ENCODE results near the gene FBN3.

The FBN3 gene

DNA sequence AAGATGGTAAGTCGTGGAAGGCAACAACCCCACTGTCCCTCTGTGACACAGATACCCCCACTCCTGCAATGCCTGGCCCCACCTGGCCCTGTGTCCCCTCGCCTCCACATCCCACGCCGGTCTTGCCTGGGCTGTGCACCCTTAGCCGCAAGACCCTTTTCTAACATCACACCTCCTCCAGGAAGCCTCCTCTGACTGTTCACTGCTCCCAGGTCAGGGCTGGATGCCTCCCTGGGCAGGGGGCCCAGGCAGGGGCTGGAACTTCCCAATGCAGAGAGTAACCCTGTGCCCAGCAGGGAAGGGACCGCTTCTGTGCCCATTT is 1.3 kb downstream of the FBN3 start:
- no peak for DNase-seq

GRCh38 chr19:8147582-8147978 is 1.8 kb downstream of the FBN3 start:
- DNase-seq: no peak

- DNase-seq: no peak
These were observed 2.4 kb downstream of the FBN3 start for GRCh38 chr19:8146877-8147581.

- DNase-seq: no peak
These were observed 5.0 kb downstream of the FBN3 start for GRCh38 chr19:8144273-8144995.

DNA sequence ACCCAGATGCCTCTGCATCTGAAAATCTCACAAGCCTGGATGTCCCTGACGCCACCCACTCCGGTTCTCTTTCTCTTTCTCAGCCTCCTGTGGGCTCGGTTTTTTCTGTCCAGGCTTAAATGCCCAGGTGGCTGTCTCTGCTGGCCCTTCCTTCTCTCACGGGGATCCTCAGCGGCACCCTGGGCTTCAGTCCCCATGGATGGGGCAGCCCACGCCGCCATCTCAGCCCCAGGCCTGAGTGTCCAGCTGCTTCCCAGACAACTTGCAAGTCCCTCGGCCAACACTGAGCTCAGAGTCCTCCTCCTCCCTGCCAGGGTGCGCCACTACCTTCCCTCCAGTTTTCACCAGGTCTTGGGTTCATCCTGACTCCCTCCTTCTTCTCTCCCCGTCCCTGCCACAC is 6.4 kb downstream of the FBN3 start:
- no peak for DNase-seq

DNA sequence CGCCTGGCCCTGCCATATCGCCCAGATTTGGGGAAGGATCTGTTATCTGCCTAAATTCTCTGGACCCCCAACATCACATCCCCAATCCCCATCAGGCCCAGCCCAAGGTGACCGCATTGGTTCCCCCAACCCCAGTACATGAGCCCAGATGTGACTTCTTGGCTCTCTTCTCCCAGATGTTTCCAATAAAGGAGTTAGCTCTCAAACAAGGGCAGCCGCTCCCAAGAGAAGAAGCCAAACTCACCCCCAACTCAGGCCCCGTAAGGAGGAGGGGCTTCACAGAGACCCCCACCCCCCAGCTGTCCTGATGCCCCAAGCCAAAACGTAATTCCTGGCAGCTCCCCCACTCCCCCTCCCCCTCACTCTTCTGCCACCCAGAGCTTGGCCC is 6.9 kb downstream of the FBN3 start:
- no peak for DNase-seq

- DNase-seq: no peak
These were observed 7.5 kb downstream of the FBN3 start for GRCh38 chr19:8141726-8142512.

- no peak for DNase-seq
These were observed 11.2 kb downstream of the FBN3 start for GRCh38 chr19:8138201-8138600.

- DNase-seq: no peak
These were observed 12.0 kb downstream of the FBN3 start for GRCh38 chr19:8137425-8137824.

GRCh38 chr19:8135946-8136618 is 13.3 kb downstream of the FBN3 start:
- DNase-seq: no peak

DNA sequence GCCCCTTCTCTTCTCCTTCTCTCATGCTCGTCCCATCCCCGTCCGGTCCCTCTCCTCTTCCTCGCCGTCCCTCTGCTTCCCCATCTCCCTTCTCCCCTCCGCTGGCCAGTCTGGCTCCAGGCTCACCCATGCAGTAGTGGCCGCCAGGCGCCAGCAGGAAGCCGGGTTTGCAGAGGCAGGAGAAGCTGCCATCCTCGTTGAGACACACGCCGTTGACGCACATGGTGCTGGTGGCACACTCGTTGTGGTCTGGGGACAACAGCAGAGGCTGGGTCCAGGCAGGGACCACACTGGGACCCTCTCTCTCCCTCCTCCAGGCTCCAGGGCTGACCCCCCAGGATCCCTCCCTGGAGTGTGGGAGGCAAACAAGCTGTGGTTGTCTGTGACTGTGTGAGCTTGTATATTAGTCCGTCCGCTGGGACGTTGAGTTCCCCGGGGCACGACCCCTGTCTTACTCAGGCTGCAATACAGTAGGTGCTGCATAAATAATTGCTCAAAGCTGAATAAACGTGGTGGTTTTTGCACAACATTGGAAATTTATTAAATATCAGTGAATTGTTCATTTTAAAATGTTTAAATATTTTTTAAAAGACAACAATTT is 16.4 kb downstream of the FBN3 start:
- no peak for DNase-seq

DNA sequence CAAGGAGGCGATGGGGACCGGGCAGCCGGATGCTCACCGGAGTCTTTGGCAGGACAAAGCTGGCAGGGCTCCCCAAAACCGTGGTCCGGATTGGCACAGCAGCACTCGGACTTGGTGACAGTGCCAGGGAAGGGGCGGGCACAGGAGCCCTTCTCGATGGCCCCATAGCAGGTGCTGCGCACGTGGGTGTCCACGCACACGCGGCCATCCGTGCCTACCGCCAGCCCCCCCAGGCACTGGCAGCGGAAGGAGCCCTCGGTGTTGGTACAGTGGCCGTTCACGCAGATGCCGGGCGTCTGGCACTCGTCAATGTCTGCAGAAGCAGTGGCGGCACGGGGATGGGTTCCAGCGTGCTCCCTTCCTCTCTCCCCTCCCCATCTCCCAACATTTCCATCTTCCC is 17.9 kb downstream of the FBN3 start:
- DNase-seq: no peak

GRCh38 chr19:8129061-8129618 is 20.3 kb downstream of the FBN3 start:
- no peak for DNase-seq

DNA sequence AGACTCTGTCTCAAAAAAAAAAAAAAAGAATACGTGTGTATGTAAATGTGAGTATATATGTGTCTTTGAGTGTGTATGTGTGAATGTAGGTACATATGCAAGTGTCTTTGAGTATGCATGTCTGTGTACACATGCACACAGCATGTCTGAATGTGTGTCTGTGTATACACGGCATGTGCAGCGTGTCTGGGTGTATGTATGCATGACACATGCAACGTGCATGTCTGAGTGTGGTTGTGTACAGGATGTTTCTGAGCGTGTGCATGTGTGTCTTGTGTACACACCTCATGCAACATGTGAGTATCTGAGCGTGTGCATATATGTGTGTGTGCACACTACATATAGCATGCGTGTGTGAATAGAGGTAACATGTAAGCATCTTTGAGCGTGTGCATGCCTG is 20.8 kb downstream of the FBN3 start:
- DNase-seq: no peak

GRCh38 chr19:8127311-8127710 is 22.1 kb downstream of the FBN3 start:
- no peak for DNase-seq

DNA sequence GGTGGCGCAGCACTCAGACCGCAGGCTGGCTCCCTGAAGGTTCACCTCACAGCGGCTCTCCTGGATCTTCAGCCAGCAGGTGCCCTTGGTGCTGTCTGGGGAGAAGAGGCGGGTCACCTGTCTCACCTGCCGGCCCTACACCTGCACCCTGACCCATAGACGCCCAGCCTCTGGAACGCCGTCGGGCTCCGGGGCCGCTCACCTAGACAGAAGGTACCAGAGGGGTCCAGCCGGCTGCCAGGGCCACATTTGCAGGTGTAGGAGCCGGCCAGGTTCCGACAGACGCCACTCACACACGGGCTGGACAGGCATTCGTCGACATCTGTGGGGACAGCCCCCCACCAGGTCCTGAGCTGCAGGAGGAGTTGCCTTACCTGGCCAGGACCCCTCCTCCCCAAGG is 22.9 kb downstream of the FBN3 start:
- no peak for DNase-seq

- DNase-seq: no peak
These were observed 23.4 kb downstream of the FBN3 start for GRCh38 chr19:8126008-8126407.

DNA sequence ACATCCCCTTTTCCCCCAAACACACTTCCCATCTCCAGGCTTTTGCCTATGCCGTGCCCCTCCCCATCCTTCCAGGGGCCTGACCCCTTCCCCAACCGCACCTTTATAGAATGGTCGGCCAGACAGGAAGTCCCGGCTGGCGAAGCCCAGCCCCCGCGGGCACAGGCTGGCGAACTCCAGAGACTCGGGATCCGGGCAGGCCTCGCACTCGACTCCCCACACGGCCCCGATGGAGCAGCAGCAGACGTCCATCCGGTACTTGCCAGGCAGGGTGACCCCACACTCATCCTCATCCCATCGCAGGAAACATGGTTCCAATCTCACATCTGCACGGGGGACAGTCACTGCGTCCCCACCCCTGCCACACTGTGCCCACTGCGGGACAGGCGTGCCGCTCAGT is 25.7 kb downstream of the FBN3 start:
- no peak for DNase-seq

DNA sequence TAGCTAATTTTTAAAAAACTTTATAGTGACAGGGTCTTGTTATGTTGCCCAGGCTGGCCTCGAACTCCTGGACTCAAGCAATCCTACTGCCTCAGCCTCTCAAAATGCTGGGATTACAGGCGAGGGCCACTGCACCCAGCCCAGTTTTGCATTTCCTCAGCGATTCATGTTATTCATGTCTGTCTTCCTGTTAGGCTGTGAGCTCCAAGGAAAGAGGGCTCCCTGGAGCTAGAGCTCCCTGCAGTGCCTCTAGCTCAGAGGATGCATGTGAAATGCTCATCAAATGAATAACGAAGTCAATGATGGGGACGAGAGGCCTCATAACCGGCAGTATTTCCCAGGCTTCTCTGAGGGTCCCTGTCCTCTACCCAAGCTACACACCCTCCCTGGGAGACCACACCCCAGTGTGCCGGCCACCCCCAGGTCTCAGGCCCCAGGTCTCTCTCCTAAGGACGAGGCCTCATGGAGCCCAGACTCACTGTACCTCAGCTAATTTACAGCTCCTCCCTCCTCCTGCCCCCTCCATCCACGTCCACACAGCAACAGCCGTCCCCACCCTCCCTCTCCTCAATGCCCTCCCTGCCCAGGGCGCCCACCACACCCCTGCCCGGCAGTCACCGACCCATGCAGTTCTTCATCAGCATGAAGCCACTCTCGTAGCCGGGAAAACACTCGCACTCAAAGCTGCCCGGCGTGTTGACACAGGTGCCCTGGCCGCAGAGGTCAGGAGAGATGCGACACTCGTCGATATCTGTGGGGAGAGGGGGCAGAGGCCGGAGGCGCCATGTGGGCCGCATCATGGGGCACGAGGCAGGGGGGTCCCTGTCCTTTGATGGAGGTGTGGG is 28.5 kb downstream of the FBN3 start:
- no peak for DNase-seq

DNA sequence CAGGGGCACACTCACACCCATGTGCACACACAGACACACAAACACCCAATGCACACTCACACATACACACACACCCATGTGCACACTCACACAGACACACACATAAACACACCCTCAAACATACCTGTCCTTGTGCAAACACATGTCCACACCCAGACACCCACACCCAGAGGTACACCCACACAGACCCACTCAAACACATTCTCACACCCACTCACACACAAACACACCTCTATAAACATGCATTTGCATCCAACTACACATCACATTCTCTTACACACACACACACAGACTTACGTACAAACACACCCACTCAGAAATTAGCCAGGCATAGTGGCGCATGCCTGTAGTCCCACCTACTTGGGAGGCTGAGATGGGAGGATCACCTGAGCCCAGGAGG is 31.4 kb downstream of the FBN3 start:
- DNase-seq: no peak

DNA sequence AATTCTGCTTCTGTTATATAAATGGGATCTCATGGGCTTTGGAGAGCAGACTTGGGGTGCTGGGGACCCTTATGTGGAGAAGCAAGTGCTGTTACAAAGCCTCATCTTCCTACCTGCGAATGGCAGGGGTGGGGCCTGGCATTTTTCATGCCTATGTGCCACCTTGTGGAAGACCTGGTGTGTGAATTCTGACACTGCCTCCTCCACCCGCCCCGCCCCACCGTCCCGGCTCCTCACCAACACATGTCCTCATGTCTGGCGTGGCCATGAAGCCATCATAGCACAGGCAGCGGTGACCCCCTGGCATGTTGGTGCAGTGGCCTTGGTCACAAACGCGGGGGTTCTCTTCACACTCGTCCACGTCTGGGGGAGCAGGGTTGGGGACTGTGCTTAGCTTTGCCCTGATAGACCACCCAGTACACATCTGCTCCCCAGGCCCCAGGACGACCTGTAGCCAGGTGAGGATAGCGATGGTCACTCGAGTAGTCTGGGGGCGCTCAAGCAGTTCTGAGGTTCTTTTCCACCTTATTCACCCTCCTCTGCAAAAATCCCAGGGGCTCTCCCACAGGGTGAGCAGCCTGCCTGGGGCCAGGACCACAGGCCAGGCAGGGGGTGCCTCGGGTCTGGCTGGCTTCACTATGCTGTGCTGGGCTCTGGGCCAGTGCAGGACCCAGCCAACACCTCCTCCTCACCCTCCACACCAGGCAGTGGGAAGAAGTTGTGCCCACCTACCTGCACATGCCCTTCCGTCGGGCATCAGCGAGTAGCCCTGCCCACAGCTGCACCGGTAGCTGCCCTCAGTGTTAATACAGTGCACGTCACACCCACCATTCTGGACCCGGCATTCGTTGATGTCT is 32.7 kb downstream of the FBN3 start:
- no peak for DNase-seq
